Putamen (tissue), 1 donor: ENCODE results near the gene GFI1B.
"Not testable (repeated sequence)": the region's sequence is repeated elsewhere in the genome, so short reads cannot be mapped to it uniquely, and the experiment has no call there.

Source experiments
- DNase-seq: peaks from one replicate; pipeline ENCODE4 v3.0.0-alpha.2; 2016; ENCODE audit warnings: low spot score

The GFI1B gene

DNA sequence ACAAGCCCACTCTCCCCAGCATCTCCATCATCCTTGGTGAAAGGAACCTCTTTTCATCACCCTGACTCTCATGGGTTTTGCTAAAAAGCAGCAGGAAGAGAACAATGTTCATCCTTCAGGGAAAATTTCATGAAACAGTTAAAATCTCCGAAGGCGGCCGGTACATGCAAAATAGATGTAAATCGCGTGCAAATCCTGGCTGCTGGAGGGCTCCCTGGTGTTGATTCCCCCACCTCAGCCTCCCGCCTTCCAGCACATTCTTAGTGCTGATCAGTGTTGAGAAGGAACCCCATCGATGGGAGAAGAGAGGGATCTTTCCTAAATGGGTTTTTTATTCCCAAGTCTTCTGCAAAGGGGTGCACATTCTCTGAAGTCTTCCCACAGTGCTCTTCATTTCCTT is 8.7 kb upstream of the GFI1B start:
- DNase-seq = no peak

DNA sequence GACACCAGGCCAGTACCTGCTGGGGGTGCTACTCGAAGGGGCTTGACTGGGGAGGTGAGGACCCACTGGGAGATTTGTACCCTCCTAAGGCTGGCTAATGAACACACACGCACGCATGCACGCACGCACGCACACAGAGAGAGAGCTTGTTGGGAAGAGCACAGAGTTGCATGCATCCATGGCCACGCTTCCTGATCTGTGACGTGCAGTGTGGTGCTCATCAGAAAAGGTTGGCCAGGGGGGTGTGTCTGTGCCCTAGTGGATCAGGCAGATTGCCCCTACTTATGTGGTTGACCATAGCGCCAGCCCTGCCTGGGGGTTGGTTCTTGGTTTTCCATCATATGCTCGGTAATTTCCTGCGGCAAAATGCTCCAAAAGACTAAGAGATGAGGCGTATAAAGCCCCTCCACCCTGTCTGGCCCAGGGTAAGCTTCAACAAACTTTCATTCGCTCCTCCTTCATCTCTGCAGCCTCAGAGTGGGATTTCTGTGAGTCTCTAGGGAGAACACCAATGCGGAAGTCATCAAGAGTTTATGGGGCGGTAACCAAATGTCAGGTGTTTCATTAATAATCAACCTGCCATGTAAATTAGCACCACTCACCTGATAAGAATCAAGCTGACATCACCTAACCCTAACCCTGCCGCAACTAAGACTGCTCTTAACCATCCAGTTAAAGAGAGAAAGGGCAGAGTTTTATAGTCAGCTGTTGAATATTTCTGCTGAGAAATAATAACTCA is 8.0 kb upstream of the GFI1B start:
- no peak for DNase-seq

GRCh38 chr9:132973166-132973565 is 5.3 kb upstream of the GFI1B start:
- DNase-seq = no peak

- DNase-seq = no peak
These were observed 4.8 kb upstream of the GFI1B start for GRCh38 chr9:132973713-132974112.

DNA sequence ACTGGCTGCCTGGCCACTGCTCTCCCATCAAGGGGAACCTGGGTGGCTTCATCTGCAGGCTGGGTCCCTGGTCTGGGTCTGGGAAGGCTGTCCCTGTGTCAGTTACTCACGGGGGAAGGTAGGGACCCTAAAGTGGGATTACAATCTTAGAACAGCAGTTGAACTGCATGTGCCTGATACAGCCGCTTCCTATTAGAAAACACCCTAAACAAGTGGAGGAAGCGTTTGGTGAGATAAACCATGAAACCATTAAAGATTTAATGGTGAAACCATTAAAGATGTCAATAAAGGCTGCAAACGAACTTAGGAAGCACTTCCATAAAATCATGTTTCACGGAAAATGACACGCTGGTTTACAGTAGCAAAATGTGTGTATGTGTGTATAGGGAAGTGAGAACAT is 2.5 kb upstream of the GFI1B start:
- no peak for DNase-seq

DNA sequence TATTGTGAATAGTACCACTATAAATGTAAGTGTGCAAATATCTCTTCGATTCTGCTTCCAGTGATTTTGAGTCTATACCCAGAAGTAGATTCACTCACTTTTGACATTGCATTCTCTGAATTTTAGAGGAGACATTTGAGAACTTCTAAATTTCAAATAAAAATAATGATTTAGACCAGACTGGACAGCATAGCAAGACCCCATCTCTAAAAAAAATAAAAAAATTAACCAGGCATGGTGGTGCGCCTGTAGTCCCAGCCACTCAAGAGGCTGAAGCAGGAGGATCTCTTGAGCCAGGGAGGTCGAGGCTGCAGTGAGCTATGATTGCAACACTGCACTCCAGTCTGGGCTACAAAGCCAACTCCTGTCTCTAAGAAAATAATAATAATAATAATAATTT is 1.9 kb upstream of the GFI1B start:
- DNase-seq = no peak

DNA sequence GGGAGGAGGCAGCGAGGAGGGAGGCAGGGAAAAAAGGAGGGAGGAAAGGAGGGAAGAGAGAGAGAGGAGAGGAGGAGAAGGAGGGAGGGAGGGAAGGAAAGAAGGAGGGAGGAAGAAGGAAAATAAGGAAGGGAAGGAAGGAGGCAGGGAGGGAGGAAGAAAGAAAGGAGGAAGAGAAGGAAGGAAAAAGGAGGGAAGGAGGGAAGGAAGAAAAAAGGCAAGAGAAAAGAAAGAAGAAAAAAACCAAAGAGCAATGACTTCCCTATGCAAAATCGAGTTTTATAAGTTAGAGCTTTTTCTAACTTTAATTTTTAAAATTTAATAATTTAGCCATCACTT is 413 bp upstream of the GFI1B start:
- DNase-seq = no peak

DNA sequence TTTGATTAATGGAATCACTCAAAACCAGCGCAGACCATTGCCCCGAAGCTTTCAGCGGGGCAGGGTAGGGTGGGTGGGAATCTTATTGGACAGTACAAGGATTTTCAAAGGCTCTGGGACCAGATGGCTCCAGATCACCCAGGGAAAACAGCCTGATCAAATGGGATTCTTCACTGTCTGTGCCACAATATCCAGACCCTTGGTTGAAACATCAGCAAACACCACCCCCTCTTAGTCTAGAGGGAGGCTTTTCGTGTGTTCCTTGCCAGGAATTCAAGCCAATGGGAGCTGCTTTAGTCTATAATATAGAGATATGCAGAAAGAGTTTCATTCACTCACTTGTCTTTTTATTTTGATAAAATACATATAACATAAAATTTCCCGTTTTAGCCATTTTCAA is 1.7 kb downstream of the GFI1B start:
- no peak for DNase-seq

DNA sequence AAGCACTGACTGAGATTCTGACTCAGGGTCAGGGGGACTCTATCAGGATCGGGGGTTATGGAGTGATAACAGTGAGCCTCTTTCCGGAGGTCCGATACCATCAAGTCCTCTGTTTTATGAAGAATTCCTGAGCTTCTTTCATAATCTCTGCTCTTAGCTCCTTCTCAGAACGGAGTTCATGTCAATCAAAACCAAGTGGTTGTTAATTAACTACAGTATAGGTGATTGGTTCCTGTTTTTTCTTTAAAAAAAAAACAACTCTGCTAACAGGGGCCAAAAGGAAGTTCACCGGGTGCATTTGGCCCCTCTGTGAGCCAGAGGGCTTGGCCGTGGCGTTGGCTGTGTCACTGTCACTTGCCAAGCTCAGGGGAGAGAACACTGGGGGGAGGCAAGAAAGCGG is 4.0 kb downstream of the GFI1B start:
- no peak for DNase-seq

- no peak for DNase-seq
These were observed 5.2 kb downstream of the GFI1B start for GRCh38 chr9:132983491-132984201.

DNA sequence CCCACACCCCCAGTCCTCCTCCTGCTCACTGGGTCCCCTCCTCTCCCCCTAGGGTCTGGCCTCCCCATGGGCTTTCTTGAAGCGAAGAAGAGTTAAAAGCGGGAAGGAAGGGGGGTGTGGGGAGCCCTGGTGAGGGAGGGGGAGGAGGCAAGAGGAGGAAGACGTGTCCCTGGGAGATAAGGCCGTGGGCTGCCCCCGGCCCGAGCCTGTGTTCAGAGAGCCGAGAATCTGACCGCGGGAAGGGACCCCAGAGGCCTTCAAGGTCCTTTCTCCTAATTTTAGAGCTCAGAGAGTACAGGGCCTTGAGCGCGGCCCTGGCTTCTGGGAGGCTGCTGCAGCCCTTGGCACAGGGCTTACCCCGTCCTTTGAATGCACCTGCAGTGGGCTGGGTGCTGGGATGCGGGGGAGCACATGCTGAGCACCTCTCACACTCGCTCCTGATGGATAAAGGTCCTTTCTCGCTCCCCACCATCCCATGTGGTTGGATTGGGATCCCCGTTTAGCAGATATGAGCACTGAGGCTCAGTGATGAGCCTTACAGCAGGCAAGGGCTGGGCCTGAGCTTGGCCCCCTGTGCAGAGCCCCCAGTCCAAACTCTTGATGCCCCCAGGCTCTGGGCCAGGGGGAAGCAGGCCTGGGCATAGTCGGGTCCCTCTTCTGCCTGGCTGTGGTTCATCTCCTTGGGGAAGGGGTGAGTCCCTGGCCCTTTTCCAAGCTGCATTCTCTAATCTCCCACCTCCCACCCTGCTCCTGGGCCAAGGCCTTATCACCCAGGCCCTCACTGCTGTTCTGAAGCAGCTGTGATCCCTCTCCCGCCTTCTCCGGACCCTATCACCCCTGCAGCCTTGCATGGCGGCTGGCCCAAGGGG is 5.9 kb downstream of the GFI1B start:
- DNase-seq = no peak

- no peak for DNase-seq
These were observed 6.5 kb downstream of the GFI1B start for GRCh38 chr9:132985071-132985350.

GRCh38 chr9:132985489-132985888 is 7.0 kb downstream of the GFI1B start:
- DNase-seq = no peak

DNA sequence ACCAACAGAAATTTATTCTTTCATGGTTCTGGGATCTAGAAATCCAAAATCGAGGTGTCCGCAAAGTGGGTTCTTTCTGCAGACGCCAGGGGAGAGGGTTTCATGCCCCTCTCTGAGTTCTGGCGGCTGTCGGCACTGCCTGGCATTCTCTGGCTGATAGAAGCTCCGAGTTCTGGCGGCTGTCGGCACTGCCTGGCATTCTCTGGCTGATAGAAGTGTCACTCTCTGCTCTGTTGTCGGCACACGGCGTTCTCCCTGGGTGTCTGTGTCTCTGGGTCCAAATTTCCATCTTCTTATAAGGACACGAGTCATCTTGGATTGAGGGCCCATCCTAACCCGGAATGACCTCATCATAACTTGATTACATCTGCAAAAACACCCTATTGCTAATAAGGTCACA is 7.6 kb downstream of the GFI1B start:
- no peak for DNase-seq

GRCh38 chr9:132986640-132987620 is 8.4 kb downstream of the GFI1B start:
- DNase-seq = no peak

GRCh38 chr9:132988244-132989013 is 9.9 kb downstream of the GFI1B start:
- no peak for DNase-seq

DNA sequence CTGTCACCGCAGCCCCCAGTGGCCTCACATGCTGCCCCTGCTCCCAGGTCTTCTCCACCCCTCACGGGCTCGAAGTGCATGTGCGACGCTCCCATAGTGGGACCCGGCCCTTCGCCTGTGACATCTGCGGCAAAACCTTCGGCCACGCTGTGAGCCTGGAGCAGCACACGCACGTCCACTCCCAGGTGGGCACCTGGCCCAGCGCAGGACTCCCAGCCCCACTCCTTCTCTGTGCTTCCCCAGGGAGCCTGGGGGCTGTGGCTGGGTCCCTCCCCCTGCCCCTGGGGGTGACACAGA is 10.5 kb downstream of the GFI1B start:
- DNase-seq = no peak

DNA sequence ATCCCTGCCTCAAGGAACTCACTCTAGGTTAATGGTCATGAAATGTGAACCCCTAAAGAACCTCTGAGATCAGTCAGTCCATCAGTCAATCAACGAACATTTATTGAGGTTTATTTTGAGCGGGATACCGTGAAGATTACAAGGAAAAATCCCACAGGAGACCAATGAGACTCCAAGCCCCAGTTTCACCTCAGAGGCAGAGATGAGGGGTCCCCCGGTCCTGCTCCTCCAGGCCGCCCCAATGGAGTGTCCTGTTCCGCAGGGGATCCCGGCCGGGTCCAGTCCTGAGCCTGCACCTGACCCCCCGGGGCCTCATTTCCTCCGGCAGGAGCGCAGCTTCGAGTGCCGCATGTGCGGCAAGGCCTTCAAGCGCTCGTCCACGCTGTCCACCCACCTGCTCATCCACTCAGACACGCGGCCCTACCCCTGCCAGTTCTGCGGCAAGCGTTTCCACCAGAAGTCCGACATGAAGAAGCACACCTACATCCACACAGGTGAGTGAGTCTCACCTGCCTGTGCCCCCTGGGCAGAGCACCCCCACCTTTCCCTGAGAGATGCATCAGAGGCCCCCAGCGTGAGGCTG is 11.0 kb downstream of the GFI1B start:
- no peak for DNase-seq

GRCh38 chr9:132989998-132990557 is 11.6 kb downstream of the GFI1B start:
- not testable (repeated sequence) for DNase-seq

- DNase-seq = no peak
These were observed 12.3 kb downstream of the GFI1B start for GRCh38 chr9:132990781-132991180.
